ENCODE data around the gene RASGRP4. TPM values are rescaled to one million over a fixed set of nuclear protein-coding genes. Genes with fewer than 3 reads are reported as not detected.
"Not testable (repeated sequence)": the region's sequence is repeated elsewhere in the genome, so short reads cannot be mapped to it uniquely, and the experiment has no call there.

RASGRP4 gene
- total RNA-seq, 1 donor from 2014 or later = not detected

DNA sequence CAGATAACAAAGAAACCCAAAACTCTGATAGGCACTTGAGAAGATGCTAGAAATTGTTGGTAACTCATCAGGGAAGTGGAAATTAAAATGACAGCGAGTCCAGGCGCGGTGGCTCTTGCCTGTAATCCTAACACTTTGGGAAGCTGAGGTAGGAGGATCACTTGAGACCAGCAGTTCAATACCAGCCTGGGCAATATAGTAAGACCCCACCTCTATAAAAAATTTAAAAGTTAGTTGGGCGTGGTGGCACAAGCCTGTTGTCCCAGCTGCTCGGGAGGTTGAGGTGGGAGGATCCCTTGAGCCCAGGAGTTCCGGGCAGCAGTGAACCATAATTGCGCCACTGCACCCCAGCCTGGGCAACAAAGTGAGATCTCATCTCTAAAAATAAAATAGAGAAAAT, 4.9 kb upstream of the RASGRP4 start:
- H3K9me3 Mint-ChIP-seq (ENCODE audit: unreplicated experiment) = no peaks in the 10 kb centered on the region
- peaks cover 41% of the 10 kb centered on the region for H3K27me3 Mint-ChIP-seq (ENCODE audit: unreplicated experiment)
- DNase-seq (ENCODE audit: extremely low spot score, unreplicated experiment) = no peak
- H3K4me1 Mint-ChIP-seq (ENCODE audit: unreplicated experiment) = peaks cover 3% of the 10 kb centered on the region
- no peaks in the 10 kb centered on the region for H3K36me3 Mint-ChIP-seq (ENCODE audit: unreplicated experiment)
- H3K4me3 Mint-ChIP-seq (ENCODE audit: unreplicated experiment) = no peak overlapping the region
- no peak overlapping the region for H3K27ac Mint-ChIP-seq (ENCODE audit: unreplicated experiment)
- TF ChIP-seq, protein P1, sequence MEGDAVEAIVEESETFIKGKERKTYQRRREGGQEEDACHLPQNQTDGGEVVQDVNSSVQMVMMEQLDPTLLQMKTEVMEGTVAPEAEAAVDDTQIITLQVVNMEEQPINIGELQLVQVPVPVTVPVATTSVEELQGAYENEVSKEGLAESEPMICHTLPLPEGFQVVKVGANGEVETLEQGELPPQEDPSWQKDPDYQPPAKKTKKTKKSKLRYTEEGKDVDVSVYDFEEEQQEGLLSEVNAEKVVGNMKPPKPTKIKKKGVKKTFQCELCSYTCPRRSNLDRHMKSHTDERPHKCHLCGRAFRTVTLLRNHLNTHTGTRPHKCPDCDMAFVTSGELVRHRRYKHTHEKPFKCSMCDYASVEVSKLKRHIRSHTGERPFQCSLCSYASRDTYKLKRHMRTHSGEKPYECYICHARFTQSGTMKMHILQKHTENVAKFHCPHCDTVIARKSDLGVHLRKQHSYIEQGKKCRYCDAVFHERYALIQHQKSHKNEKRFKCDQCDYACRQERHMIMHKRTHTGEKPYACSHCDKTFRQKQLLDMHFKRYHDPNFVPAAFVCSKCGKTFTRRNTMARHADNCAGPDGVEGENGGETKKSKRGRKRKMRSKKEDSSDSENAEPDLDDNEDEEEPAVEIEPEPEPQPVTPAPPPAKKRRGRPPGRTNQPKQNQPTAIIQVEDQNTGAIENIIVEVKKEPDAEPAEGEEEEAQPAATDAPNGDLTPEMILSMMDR (IDR thresholded peaks at IDR 0.05) = no peak

DNA sequence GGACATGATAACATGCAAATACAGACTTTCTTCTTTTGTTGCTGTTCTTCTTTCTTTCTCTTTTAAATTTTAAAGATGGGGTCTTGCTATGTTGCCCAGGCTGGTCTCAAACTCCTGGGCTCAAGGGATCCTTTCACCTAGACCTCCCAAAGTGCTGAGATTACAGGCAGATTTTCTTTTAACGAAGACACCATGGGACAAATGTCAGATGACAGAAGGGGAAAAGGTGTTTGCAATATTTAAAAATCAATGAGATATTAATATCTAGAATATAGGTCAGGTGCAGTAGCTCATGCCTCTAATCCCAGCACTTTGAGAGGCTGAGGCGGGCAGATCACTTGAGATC, 3.8 kb upstream of the RASGRP4 start:
- Mint-ChIP-seq H3K36me3 (ENCODE audit: unreplicated experiment) (no peaks in the 10 kb centered on the region), H3K27me3 (ENCODE audit: unreplicated experiment) (peaks cover 39% of the 10 kb centered on the region), H3K4me3 (ENCODE audit: unreplicated experiment) (no peak overlapping the region), H3K9me3 (ENCODE audit: unreplicated experiment) (no peaks in the 10 kb centered on the region), H3K27ac (ENCODE audit: unreplicated experiment) (no peak overlapping the region), H3K4me1 (ENCODE audit: unreplicated experiment) (peaks cover 3% of the 10 kb centered on the region)
- no peak for DNase-seq (ENCODE audit: extremely low spot score, unreplicated experiment)
- TF ChIP-seq, protein P1 (IDR thresholded peaks at IDR 0.05) = no peak

DNA sequence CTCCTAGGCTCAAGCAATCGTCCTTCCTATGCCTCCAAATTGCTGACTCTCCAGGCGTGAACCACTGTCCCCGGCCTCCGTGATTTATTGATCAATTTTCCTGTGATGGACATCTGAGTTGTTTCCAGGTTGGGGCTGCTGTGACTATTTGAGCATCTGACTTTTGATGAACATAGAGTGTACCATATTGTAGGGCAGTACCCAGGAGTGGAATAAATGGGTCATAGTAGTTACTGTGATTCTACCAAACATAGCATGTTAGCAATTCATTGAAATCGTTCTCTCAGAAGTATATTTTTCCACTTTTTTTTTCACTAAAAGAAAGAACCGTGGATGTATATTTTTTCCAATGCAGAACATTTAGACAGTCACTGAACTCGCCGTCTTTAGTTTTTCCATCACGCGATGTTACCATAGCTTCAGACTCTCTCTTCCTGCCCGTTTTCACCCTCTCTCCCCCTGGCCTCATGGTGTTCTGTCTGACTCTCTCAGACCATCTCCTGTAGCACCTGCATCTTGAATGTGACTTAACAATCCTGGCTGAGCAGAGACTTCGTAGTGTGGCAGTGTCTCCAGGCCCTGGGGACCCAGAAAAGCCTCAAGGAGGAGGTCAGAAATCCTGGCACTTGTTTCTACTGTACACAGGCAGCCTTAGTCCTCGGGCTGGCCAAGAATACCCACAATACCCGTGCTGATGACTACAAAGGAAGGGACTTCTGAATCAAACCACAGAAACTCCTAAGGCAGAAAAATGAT, 3.2 kb upstream of the RASGRP4 start:
- TF ChIP-seq, protein P1 (IDR thresholded peaks at IDR 0.05) = no peak
- Mint-ChIP-seq H3K27ac (ENCODE audit: unreplicated experiment) (no peak overlapping the region), H3K4me3 (ENCODE audit: unreplicated experiment) (no peak overlapping the region), H3K4me1 (ENCODE audit: unreplicated experiment) (peaks cover 1% of the 10 kb centered on the region), H3K36me3 (ENCODE audit: unreplicated experiment) (no peaks in the 10 kb centered on the region), H3K9me3 (ENCODE audit: unreplicated experiment) (no peaks in the 10 kb centered on the region), H3K27me3 (ENCODE audit: unreplicated experiment) (peaks cover 35% of the 10 kb centered on the region)
- DNase-seq (ENCODE audit: extremely low spot score, unreplicated experiment) = no peak

DNA sequence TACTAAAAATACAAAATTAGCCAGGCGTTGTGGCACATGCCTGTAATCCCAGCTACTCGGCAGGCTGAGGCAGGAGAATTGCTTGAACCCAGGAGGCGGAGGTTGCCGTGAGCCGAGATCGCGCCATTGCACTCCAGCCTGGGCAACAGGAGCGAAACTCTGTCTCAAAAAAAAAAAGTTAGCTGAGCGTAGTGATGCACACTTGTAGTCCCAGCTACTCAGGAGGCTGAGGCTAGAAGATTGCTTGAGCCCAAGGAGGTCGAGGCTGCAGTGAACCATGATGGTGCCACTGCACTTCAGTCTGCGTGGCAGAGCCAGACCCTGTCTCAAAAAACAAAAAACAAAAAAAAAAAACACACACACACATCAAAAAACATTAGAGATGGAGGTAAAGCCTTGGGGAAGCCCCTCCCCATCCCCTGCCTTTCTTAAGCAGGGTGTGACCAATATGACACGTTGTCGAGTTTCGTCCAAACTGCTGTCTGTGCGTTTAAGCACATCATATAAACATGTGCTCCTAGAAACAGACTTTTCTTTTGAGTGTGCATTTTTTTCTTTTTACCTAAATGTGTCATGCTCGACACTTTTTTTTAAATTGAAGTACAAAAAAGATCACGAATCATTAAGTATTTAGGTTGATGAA, 1.1 kb upstream of the RASGRP4 start:
- not testable (repeated sequence) for H3K9me3 Mint-ChIP-seq (ENCODE audit: unreplicated experiment); H3K4me3 Mint-ChIP-seq (ENCODE audit: unreplicated experiment); H3K4me1 Mint-ChIP-seq (ENCODE audit: unreplicated experiment); H3K36me3 Mint-ChIP-seq (ENCODE audit: unreplicated experiment); DNase-seq (ENCODE audit: extremely low spot score, unreplicated experiment); H3K27ac Mint-ChIP-seq (ENCODE audit: unreplicated experiment)
- peaks cover 25% of the 10 kb centered on the region for H3K27me3 Mint-ChIP-seq (ENCODE audit: unreplicated experiment)

DNA sequence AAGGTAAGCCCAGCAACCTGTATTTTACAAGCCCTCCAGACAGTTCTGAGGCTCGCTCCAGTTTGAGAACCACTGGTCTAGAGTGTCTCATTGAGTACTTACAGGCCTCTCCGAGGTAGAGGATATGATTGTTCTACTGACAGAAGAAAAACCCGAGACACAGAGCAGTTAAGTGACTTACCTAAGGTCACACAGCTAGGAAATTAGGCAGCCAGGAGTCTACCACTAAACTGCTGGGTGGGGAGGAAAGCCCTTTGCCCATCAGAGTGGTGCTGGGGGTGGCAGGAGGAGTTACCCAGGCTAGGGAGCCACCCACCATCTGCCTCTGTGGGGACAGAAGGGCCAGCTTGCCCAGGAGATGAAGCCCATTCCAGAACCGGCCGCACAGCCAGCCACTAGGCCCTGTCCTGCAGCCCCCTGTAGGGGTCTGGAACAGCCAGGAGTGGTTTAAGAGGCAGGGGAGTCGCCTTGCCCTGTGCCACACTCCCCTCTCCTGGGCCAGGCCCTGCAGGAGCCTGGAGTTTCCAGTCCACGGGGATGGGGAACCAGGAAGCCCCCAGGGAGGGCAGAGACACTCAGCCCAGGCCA, 703 bp downstream of the RASGRP4 start:
- DNase-seq (ENCODE audit: extremely low spot score, unreplicated experiment) = no peak
- Mint-ChIP-seq H3K27ac (ENCODE audit: unreplicated experiment) (no peak overlapping the region), H3K9me3 (ENCODE audit: unreplicated experiment) (no peaks in the 10 kb centered on the region), H3K4me1 (ENCODE audit: unreplicated experiment) (peaks cover 1% of the 10 kb centered on the region), H3K4me3 (ENCODE audit: unreplicated experiment) (no peak overlapping the region), H3K27me3 (ENCODE audit: unreplicated experiment) (peaks cover 18% of the 10 kb centered on the region), H3K36me3 (ENCODE audit: unreplicated experiment) (no peaks in the 10 kb centered on the region)
- TF ChIP-seq, protein P1 (IDR thresholded peaks at IDR 0.05) = no peak
